GM19324 (cell line): ENCODE results near the gene SRGAP2B.
"Not testable (repeated sequence)": the region's sequence is repeated elsewhere in the genome, so short reads cannot be mapped to it uniquely, and the experiment has no call there.

Experiments used
- ATAC-seq: cut with Tn5 transposase; IDR thresholded peaks from one replicate; pipeline ENCODE4 v1.9.1; 2021; ENCODE audit warnings: mild to moderate bottlenecking, moderate library complexity; ENCODE audit not compliant: unreplicated experiment, low FRiP score

The SRGAP2B gene

GRCh38 chr1:144961604-144962583, 133.2 kb downstream of the SRGAP2B start:
- ATAC-seq, result not testable (repeated sequence)

- ATAC-seq, result not testable (repeated sequence)
These were observed 134.1 kb downstream of the SRGAP2B start for GRCh38 chr1:144960929-144961488.

DNA sequence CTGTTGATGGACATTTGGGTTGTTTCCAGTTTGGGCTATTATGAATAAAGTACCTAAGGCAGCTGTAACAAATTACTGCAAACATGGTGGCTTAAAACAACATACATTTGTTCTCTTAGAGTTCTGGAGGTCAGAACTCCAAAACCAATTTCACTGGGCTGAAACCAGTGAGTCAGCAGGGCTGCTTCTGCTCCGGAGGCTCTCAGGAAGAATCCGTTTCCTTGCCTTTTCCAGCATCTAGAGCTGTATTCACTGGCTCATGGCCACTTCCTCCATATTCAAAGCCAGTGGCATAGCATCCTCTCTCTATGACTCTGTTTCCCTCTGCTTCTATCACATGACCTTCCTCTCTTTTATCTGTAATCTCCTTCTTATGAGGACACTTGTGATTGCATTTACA, 146.7 kb downstream of the SRGAP2B start:
- not testable (repeated sequence) for ATAC-seq

- ATAC-seq, result not testable (repeated sequence)
These were observed 147.6 kb downstream of the SRGAP2B start for GRCh38 chr1:144947495-144947894.

- ATAC-seq, result not testable (repeated sequence)
These were observed 148.3 kb downstream of the SRGAP2B start for GRCh38 chr1:144946525-144947480.

DNA sequence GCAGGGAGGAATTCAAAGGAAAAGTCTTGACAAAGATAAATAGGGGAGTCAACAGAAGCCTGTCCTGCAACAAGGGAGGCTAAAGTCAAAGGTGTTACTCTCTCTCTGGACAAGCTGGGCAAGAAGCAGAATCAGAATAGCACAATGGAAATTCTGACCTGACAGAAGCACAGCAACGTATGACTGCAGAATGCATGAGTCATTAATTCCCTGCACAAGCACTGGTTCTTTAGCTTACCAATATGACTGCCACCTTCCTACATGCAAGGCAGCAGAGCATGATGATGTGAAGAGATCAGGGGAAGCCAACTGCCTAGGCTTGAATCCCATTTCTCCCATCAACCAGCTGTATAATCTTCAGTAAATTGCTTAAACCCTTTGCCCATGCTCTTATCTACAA, 153.4 kb downstream of the SRGAP2B start:
- ATAC-seq, result not testable (repeated sequence)

GRCh38 chr1:144940054-144940453, 155.1 kb downstream of the SRGAP2B start:
- not testable (repeated sequence) for ATAC-seq

GRCh38 chr1:144938627-144939026, 156.5 kb downstream of the SRGAP2B start:
- ATAC-seq, result not testable (repeated sequence)

DNA sequence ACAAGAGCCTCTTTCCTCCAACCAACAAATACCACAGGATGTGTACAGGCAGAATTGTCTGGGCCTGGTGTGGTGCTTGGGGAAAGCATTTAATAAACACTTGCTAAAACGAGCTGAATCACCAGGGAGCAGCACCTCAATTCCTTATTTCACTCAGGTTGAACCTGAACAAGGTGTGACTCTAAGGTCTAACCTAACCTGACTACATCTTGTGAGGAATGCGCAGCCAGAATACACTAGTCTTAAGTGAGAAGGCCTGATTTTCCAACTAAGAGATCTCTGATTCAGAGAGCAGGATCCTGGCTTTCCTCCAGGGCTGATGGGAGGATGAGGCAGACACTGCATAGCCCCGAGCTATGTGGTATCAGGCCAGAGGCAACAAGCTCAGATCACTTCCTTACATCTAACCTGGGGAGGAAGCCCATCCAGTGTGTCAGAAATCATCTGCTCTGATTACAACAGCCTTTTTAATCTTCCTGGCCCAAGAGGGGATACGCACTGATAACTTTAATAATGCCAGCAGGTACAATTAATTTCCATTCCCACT, 158.9 kb downstream of the SRGAP2B start:
- ATAC-seq, result not testable (repeated sequence)

DNA sequence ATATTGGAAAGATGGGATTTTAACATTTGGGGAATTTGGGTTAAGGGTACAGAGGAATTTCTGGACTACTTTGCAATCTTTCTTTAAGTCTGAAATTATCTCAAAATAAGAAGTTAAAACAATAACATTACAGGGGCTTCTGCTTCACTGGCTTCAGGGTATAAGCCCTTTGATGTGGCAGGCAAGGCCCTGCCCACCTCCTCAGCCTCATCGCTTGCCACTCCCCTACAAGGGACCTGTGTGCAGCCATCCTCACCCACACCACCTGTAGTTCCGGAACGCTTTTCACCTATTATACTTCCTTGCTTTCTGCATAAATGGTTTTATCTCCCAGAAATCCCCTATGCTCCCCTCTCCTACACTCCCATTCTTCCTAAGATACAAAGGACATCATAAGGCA, 159.8 kb downstream of the SRGAP2B start:
- ATAC-seq, result not testable (repeated sequence)

DNA sequence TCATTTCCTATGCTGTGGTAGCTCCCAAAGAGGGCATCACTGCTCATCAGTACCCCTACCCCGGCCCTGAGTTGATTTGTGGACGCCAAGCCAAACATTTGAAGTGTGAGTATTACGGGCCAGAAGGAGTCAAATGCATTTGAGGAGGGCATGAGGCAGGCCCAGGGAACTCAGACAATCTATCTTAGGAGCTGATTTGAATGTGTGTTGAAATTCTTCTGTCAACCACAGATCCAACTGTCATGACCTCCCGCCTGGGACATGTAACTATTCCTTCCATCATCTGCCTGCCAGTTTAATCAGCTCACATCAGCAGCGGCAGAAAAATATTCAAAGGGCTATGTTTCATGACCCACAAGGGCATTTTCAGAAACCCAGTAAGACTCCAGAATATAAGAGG, 162.1 kb downstream of the SRGAP2B start:
- ATAC-seq, result not testable (repeated sequence)

DNA sequence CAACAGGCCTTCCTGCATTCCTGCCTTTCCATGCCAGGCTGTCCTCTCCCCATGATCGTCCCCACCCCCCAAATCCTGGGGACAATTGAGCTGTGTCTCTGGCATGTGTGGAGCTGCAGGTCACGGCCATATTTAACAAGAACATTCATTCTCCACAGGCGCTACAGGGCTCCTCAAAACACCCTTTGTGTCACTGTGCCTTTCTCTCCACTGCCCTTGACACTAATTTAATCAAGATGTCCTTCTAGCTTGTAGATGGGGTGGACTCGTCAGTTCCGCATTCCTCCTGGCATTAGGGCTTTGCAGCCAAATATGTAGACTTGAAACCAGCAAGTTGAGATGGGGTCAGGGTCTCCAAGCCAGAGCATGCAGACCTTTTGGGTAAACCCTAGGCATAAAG, 163.0 kb downstream of the SRGAP2B start:
- not testable (repeated sequence) for ATAC-seq

- ATAC-seq, result not testable (repeated sequence)
These were observed 163.6 kb downstream of the SRGAP2B start for GRCh38 chr1:144931553-144931952.

GRCh38 chr1:144930085-144930777, 164.9 kb downstream of the SRGAP2B start:
- ATAC-seq, result not testable (repeated sequence)

DNA sequence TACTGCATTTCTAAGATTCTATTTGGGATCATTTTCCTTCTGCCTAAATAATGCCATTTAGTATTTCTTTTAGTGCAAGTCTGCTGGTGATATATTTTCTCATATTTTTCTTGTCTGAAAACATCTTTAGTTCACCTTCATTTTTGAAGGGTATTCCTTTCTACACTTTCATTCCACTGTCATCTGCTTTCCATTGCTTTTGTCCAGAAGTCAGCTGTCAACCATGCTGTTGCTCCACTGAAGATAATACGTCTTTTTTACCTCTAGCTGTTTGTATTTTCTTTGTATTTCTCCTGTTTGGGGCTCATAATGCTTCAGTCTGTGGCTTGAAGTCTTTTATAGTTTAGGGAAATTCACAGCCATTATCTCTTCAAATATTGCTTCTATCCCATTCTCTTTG, 167.8 kb downstream of the SRGAP2B start:
- not testable (repeated sequence) for ATAC-seq

GRCh38 chr1:144923640-144924039, 171.5 kb downstream of the SRGAP2B start:
- ATAC-seq, result not testable (repeated sequence)

- not testable (repeated sequence) for ATAC-seq
These were observed 172.3 kb downstream of the SRGAP2B start for GRCh38 chr1:144922785-144923184.

- ATAC-seq, result not testable (repeated sequence)
These were observed 176.0 kb downstream of the SRGAP2B start for GRCh38 chr1:144919106-144919505.

- not testable (repeated sequence) for ATAC-seq
These were observed 177.0 kb downstream of the SRGAP2B start for GRCh38 chr1:144918027-144918603.
